GM12878 (cell line): ENCODE data around the gene GRK2. TPM values are rescaled to one million over a fixed set of nuclear protein-coding genes. Genes with fewer than 3 reads are reported as not detected.
"Not testable (repeated sequence)": the region's sequence is repeated elsewhere in the genome, so short reads cannot be mapped to it uniquely, and the experiment has no call there.

Source experiments
- ATAC-seq: fragments of 200-7000 bp; cut with Tn5 transposase; 3 replicates; pipeline ENCODE4 v1.9.1; 2020; ENCODE audit warnings: mild to moderate bottlenecking, moderate library complexity
- BruUV-seq: library from RNA; stranded (reverse); fragments of 400-500 nt; replicated peaks from 2 replicates; lab custom pipeline; 2021; lab: Mats Ljungman, UMichigan
- CTCF ChIA-PET: fragments of 300-600 bp; sonication (Branson Sonifier 250); formaldehyde crosslinking; extraction: SDS; loops from one replicate; lab custom pipeline; 2021; ENCODE audit warnings: inconsistent platforms; lab: Yijun Ruan, JAX
- POLR2A ChIA-PET: fragments of 350-600 bp; formaldehyde crosslinking; extraction: SDS; loops from one replicate; lab custom pipeline; 2021; ENCODE audit warnings: inconsistent platforms; lab: Charles Lee
- RAD21 ChIA-PET: fragments of 300-600 bp; sonication (Branson Sonifier 250); formaldehyde crosslinking; loops from one replicate; lab custom pipeline; 2023; ENCODE audit warnings: antibody characterized with exemption; ENCODE audit not compliant: unreplicated experiment; lab: Charles Lee
- SMC1A ChIA-PET: fragments of 300-600 bp; sonication (Branson Sonifier 250); formaldehyde crosslinking; loops from one replicate; lab custom pipeline; 2023; ENCODE audit not compliant: unreplicated experiment, uncharacterized antibody; lab: Charles Lee
- DNase-seq: peaks from one replicate; pipeline ENCODE4 v3.0.0-alpha.2; 2011; ENCODE audit warnings: low read depth, low spot score
- FAIRE-seq: peaks from 3 replicates; lab custom pipeline; 2011; peaks lifted over from hg19 to GRCh38; lab: Jason Lieb, UNC
- H2AFZ ChIP-seq: 2 replicates; pipeline ENCODE4 v1.6.0; 2011; ENCODE audit warnings: low read depth, low read length, control low read depth; ENCODE audit not compliant: control insufficient read depth
- H3K27ac ChIP-seq: 2 replicates; pipeline ENCODE4 v1.5.1; 2011; ENCODE audit warnings: control low read depth; ENCODE audit not compliant: control insufficient read depth, insufficient read depth
- H3K27me3 ChIP-seq, 2 experiments: replicated peaks in 1 of 2; 2 replicates each; pipeline versions ENCODE4 v1.6.0 to v1.6.1; 2011; ENCODE audit warnings: low read length in 1 of 2; ENCODE audit not compliant: control insufficient read depth in 2 of 2, insufficient read depth in 2 of 2
- H3K36me3 ChIP-seq, 2 experiments: 2 replicates each; pipeline ENCODE4 v1.5.1; 2011; ENCODE audit warnings: low read length in 1 of 2; ENCODE audit not compliant: control insufficient read depth in 2 of 2, insufficient read depth in 2 of 2
- H3K4me1 ChIP-seq: 2 replicates; pipeline ENCODE4 v1.6.1; 2011; ENCODE audit warnings: mild to moderate bottlenecking, low read length, moderate library complexity, mixed read lengths; ENCODE audit not compliant: control insufficient read depth, insufficient read depth
- H3K4me2 ChIP-seq: 2 replicates; pipeline ENCODE4 v1.6.0; 2011; ENCODE audit warnings: control low read depth; ENCODE audit not compliant: control insufficient read depth, insufficient read depth
- H3K4me3 ChIP-seq: fragments of 200-600 bp; sonication (generic); 2 replicates; pipeline ENCODE4 v1.5.1; 2016
- H3K79me2 ChIP-seq: 2 replicates; pipeline ENCODE4 v1.6.0; 2011; ENCODE audit warnings: low read length; ENCODE audit not compliant: control insufficient read depth, insufficient read depth
- H3K9ac ChIP-seq: 2 replicates; pipeline ENCODE4 v1.8.0; 2011; ENCODE audit warnings: low read length, control low read depth, mixed read lengths; ENCODE audit not compliant: control insufficient read depth, insufficient read depth
- H3K9me3 ChIP-seq: replicated peaks from 3 replicates; pipeline ENCODE4 v1.5.1; 2011; ENCODE audit warnings: mild to moderate bottlenecking, low read length; ENCODE audit not compliant: control insufficient read depth, insufficient read depth
- H4K20me1 ChIP-seq: 2 replicates; pipeline ENCODE4 v1.6.0; 2011; ENCODE audit not compliant: control insufficient read depth, insufficient read depth
- BHLHE40 ChIP-seq, 2 experiments: fragments of 450-650 bp in 1 of 2; IDR thresholded peaks; 2 replicates each; pipeline ENCODE4 v1.6.1; 2011 to 2017; ENCODE audit warnings: low read depth in 2 of 2, borderline replicate concordance in 1 of 2, improper control_type of control experiment in 1 of 2, low read length in 1 of 2, mild to moderate bottlenecking in 1 of 2
- RUNX3 ChIP-seq: IDR thresholded peaks from 2 replicates; pipeline ENCODE4 v1.6.1; 2012; ENCODE audit warnings: low read length, inconsistent platforms
- SREBF2 ChIP-seq: IDR thresholded peaks from 2 replicates; pipeline ENCODE4 v1.6.1; 2012; ENCODE audit warnings: mild to moderate bottlenecking, low read length
- SRF ChIP-seq, 2 experiments: IDR thresholded peaks; 2 replicates each; pipeline ENCODE4 v1.6.1; 2011; ENCODE audit warnings: low read depth in 2 of 2, low read length in 2 of 2, mild to moderate bottlenecking in 1 of 2, moderate library complexity in 1 of 2
- WGBS: methylation state at CpG from one replicate; pipeline ENCODE4 v1.1.6; 2016; ENCODE audit warnings: low lambda C conversion rate; ENCODE audit not compliant: insufficient replicate concordance, insufficient coverage; ENCODE audit errors: missing lambda C conversion rate; 5-methylcytosine and 5-hydroxymethylcytosine counted together
- in situ Hi-C: fragments of 300-500 bp; cut with MboI; formaldehyde crosslinking; loops from 9 replicates; pipeline ENCODE4 v1.14.3; 2018; ENCODE audit warnings: mixed read lengths
- intact Hi-C: fragments of 100-400 bp; cut with micrococcal nuclease; formaldehyde crosslinking; loops from one replicate; pipeline ENCODE4 v1.14.2; 2022; ENCODE audit not compliant: unreplicated experiment
- polyA plus RNA-seq, 11 experiments: library from polyadenylated mRNA; depleted of rRNA in 4 of 11; unstranded in 6 of 11; stranded (reverse) in 5 of 11; fragments of >200 nt; fragmentation: Nextera tagmentation in 4 of 11; fragmentation: Illumina TruSeq in 1 of 11; extraction: Ambion mirVana in 4 of 11; extraction: Trizol in 1 of 11; gene quantifications; 1 replicate in 1 of 11; 2 replicates in 10 of 11; pipeline versions ENCODE4 v1.2.1 to v1.2.3, GENCODE V29; 2011 to 2016; ENCODE audit warnings: inconsistent platforms in 2 of 11, missing spikeins in 2 of 11, low read depth in 1 of 11
- total RNA-seq, 4 experiments: library from RNA; depleted of rRNA in 3 of 4; stranded (reverse); fragments of >200 nt in 3 of 4; fragmentation: Illumina TruSeq in 1 of 4; extraction: Trizol in 1 of 4; gene quantifications; 2 replicates each; pipeline versions ENCODE4 v1.2.1 to v1.2.3, GENCODE V29; 2013 to 2021

GRK2 gene
- total and polyA plus RNA-seq, 10 of the 15 experiments (the other 5 are each of a cell fraction or from before 2014, with no cell fraction given), result 1.0 to 160 (median 66.1) TPM

GRCh38 chr11:67233584-67234190, 32.6 kb upstream of the GRK2 start:
- intact Hi-C loops, result no loop called here
- Histone ChIP-seq H3K27ac (no peak overlapping the region), H3K36me3 (peaks cover 7 to 10% of the 10 kb centered on the region in 2 experiments), H3K79me2 (peaks cover 3% of the 10 kb centered on the region), H3K9me3 (no peaks in the 10 kb centered on the region), H3K4me1 (no peaks in the 10 kb centered on the region; the same call in 1 of the 2 replicates), H3K9ac (no peak overlapping the region), H2AFZ (no peak overlapping the region), H3K4me3 (no peak overlapping the region), H3K4me2 (no peak overlapping the region), H3K27me3 (no peaks in the 10 kb centered on the region), H4K20me1 (no peaks in the 10 kb centered on the region)
- ChIA-PET SMC1A (interaction anchor here (0.9 to 2.0 kb wide), 4 partner anchors 12 to 80 kb away, joined by 3 to 9 read pairs (median 3); no protein-coding TSS in a partner anchor), RAD21 (no interaction called here), POLR2A (interaction anchor here (1.1 to 1.3 kb wide), 2 partner anchors 9 to 10 kb away, joined by 3 read pairs; no protein-coding TSS in a partner anchor), CTCF (interaction anchor here (1.0 to 2.6 kb wide), 4 partner anchors 28 to 159 kb away, joined by 3 to 11 read pairs (median 4); no protein-coding TSS in a partner anchor)
- DNase-seq, result no peak
- no peak for FAIRE-seq
- ATAC-seq, result peak; percentile 79
- TF ChIP-seq BHLHE40 (IDR thresholded peaks at IDR 0.05; ENCODE audit: borderline replicate concordance in 1 of 2, low read depth in 2 of 2, low read length in 1 of 2) (peak in 1 of 2 experiments; percentile 46; a peak in 1 of 4 replicates), RUNX3 (peak; percentile 44; the same call in 1 of the 2 replicates), SREBF2 (no peak), SRF (IDR thresholded peaks at IDR 0.05; ENCODE audit: low read depth in 2 of 2, low read length in 2 of 2) (no peak)
- in situ Hi-C loops, result no loop called here
- WGBS, result 39% methylated on average over 7 of the region's 7 CpGs
- BruUV-seq, result no TSS peak

DNA sequence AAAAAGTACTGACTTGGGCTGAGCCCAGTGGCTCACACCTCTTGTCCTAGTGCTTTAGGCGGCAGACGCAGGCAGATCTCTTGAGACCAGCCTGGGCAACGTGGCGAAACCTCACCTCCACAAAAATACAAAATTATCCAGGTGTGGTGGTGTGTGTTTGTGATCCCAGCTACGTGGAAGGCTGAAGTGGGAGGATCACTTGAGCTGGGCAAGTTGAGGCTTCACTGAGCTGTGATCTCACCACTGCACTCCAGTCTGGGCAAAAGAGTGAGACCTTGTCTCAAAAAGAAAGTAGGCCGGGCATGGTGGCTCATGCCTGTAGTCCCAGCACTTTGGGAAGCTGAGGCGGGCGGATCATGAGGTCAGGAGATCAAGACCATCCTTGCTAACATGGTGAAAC, 31.7 kb upstream of the GRK2 start:
- ATAC-seq, H3K36me3 ChIP-seq, H3K27ac ChIP-seq, BruUV-seq, H3K27me3 ChIP-seq, H3K9ac ChIP-seq, H3K9me3 ChIP-seq, H3K4me3 ChIP-seq, intact Hi-C loops, H2AFZ ChIP-seq, H4K20me1 ChIP-seq, H3K79me2 ChIP-seq, DNase-seq, H3K4me1 ChIP-seq, H3K4me2 ChIP-seq, in situ Hi-C loops, FAIRE-seq, RAD21 ChIA-PET: not testable (repeated sequence)
- ChIA-PET POLR2A (interaction anchor here (0.6 to 1.1 kb wide), 3 partner anchors 9 to 192 kb away, joined by 3 to 8 read pairs (median 3); no protein-coding TSS in a partner anchor), SMC1A (interaction anchor here (2.0 kb wide), 1 partner anchor 21 kb away, joined by 9 read pairs; no protein-coding TSS in a partner anchor), CTCF (interaction anchor here (1.0 to 1.3 kb wide), 3 partner anchors 66 to 160 kb away, joined by 3 to 4 read pairs (median 3); no protein-coding TSS in a partner anchor)
- WGBS, result 85% methylated on average over 8 of the region's 8 CpGs
